Upper lobe of left lung (tissue), 4 donors: ENCODE results near the gene HTR6.

Experiments
- EP300 ChIP-seq, 4 donors: sonication (generic); formaldehyde crosslinking; IDR thresholded peaks; one replicate each; pipeline ENCODE4 v1.5.1; 2017; ENCODE audit warnings: antibody characterized with exemption in 4 of 4, control low read depth in 2 of 4
- TF ChIP-seq, protein P1 (sequence below), 6 experiments: fragments of 450-650 bp in 4 of 6; fragments of 200-600 bp in 2 of 6; sonication (generic) in 2 of 6; IDR thresholded peaks; one replicate each; pipeline ENCODE4 v1.5.1; 2016 to 2019; ENCODE audit warnings: antibody characterized with exemption in 6 of 6

DNA sequence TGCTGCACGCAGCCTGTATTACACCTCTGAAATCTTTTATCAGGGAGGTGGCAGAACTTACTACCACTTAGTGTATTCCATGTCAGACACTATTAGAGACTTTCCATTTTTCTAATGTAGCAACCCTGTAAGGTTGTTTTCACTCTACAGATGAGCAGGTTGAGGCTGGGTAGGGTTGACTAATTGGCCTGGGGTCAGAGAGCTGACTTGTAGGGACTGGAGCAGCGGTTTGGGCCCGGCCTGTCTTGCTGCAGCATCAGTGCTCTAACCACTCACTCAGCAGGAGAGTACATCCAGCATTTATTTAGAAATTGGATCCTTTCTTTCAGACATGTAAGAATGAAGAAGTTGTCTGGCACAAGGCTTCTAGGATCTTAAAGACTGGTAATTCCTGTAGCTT, 46.2 kb upstream of the HTR6 start:
- TF ChIP-seq, protein P1, sequence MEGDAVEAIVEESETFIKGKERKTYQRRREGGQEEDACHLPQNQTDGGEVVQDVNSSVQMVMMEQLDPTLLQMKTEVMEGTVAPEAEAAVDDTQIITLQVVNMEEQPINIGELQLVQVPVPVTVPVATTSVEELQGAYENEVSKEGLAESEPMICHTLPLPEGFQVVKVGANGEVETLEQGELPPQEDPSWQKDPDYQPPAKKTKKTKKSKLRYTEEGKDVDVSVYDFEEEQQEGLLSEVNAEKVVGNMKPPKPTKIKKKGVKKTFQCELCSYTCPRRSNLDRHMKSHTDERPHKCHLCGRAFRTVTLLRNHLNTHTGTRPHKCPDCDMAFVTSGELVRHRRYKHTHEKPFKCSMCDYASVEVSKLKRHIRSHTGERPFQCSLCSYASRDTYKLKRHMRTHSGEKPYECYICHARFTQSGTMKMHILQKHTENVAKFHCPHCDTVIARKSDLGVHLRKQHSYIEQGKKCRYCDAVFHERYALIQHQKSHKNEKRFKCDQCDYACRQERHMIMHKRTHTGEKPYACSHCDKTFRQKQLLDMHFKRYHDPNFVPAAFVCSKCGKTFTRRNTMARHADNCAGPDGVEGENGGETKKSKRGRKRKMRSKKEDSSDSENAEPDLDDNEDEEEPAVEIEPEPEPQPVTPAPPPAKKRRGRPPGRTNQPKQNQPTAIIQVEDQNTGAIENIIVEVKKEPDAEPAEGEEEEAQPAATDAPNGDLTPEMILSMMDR (IDR thresholded peaks at IDR 0.05) = no peak
- no peak for TF ChIP-seq EP300 (IDR thresholded peaks at IDR 0.05)
